SU-DHL-6 (cell line): ENCODE results near the gene FASTKD2.

Experiments used
- CTCF ChIP-seq: fragments of 200-600 bp; sonication (generic); IDR thresholded peaks from one replicate; pipeline ENCODE4 v1.5.1; 2017; ENCODE audit warnings: antibody characterized with exemption, mild to moderate bottlenecking, low read length, moderate library complexity; ENCODE audit not compliant: insufficient read depth, poor library complexity, severe bottlenecking
- EZH2phosphoT487 ChIP-seq: fragments of 200-600 bp; sonication (generic), shearing (Covaris generic); conservative IDR thresholded peaks from 2 replicates; pipeline ENCODE4 v1.6.1; 2018; ENCODE audit warnings: mild to moderate bottlenecking, antibody characterized with exemption, low read length, moderate library complexity, mixed read lengths

DNA sequence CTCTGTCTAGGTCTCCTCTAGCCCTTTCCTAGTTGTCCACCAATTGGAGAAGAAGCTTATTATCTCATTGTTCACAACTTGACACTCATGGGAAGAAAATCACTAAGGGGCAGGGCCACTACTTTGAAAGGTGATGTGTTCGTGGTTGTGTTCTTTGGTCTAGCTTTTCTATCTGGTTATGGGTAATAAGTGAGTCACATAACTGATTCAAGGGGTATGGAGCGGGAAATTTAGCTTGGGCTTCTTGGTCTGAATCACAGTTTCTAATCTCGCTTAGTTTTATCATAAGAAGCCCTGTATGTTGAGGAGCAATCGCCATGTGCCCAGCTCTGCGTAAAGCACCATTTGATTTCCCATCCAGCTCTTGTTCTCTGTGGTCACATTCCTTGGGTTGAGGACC, 28.5 kb upstream of the FASTKD2 start:
- no peak for TF ChIP-seq CTCF
- no peak for TF ChIP-seq EZH2phosphoT487
